Loucy (cell line): ENCODE data around the gene PLCZ1.
"Not testable (repeated sequence)": the region's sequence is repeated elsewhere in the genome, so short reads cannot be mapped to it uniquely, and the experiment has no call there.

Source experiments
- H2AFZ ChIP-seq: fragments of 200-600 bp; sonication (generic); 2 replicates; pipeline ENCODE4 v1.6.0; 2016; ENCODE audit warnings: antibody characterized with exemption, mild to moderate bottlenecking, low read length, moderate library complexity
- H3F3A ChIP-seq: fragments of 200-600 bp; 2 replicates; pipeline ENCODE4 v1.6.0; 2016; ENCODE audit warnings: antibody characterized with exemption, low read depth, mild to moderate bottlenecking
- H3K27me3 ChIP-seq: fragments of 200-600 bp; sonication (generic); 2 replicates; pipeline ENCODE4 v1.6.1; 2014; ENCODE audit warnings: low read length, mild to moderate bottlenecking; ENCODE audit not compliant: insufficient read depth, poor library complexity, severe bottlenecking
- H3K36me3 ChIP-seq: fragments of 200-600 bp; sonication (generic); 2 replicates; pipeline ENCODE4 v1.6.1; 2016; ENCODE audit warnings: low read length; ENCODE audit not compliant: insufficient read depth
- H3K4me1 ChIP-seq: fragments of 200-600 bp; sonication (generic); 2 replicates; pipeline ENCODE4 v1.5.1; 2014; ENCODE audit warnings: low read length, mild to moderate bottlenecking; ENCODE audit not compliant: insufficient read depth, poor library complexity, severe bottlenecking
- H3K4me2 ChIP-seq: fragments of 200-600 bp; sonication (generic); 2 replicates; pipeline ENCODE4 v1.6.0; 2014; ENCODE audit warnings: antibody characterized with exemption, low read length, low read depth, mild to moderate bottlenecking; ENCODE audit not compliant: poor library complexity, severe bottlenecking
- H3K4me3 ChIP-seq: fragments of 200-600 bp; sonication (generic); 2 replicates; pipeline ENCODE4 v1.5.1; 2014; ENCODE audit warnings: low read length, mild to moderate bottlenecking, mixed read lengths; ENCODE audit not compliant: poor library complexity, severe bottlenecking
- H3K79me2 ChIP-seq: fragments of 200-600 bp; sonication (generic); 2 replicates; pipeline ENCODE4 v1.6.1; 2014; ENCODE audit warnings: low read length; ENCODE audit not compliant: insufficient read depth
- H3K9ac ChIP-seq: fragments of 200-600 bp; sonication (generic); 2 replicates; pipeline ENCODE4 v1.6.0; 2014; ENCODE audit warnings: mild to moderate bottlenecking, low read depth, low read length, moderate library complexity; ENCODE audit not compliant: poor library complexity, severe bottlenecking
- H3K9me2 ChIP-seq: fragments of 200-600 bp; sonication (generic); replicated peaks from 2 replicates; pipeline ENCODE4 v1.6.1; 2016; ENCODE audit warnings: low read depth, low read length, mixed read lengths
- H3K9me3 ChIP-seq: fragments of 200-600 bp; sonication (generic); 2 replicates; pipeline ENCODE4 v1.6.1; 2014; ENCODE audit warnings: mild to moderate bottlenecking, antibody characterized with exemption, low read length, low read depth; ENCODE audit not compliant: insufficient read depth
- H4K20me1 ChIP-seq: fragments of 200-600 bp; sonication (generic); 2 replicates; pipeline ENCODE4 v1.6.0; 2014; ENCODE audit warnings: antibody characterized with exemption, low read length, mild to moderate bottlenecking; ENCODE audit not compliant: insufficient read depth, poor library complexity, severe bottlenecking
- EZH2phosphoT487 ChIP-seq: fragments of 200-600 bp; IDR thresholded peaks from 2 replicates; pipeline ENCODE4 v1.6.1; 2018; ENCODE audit warnings: antibody characterized with exemption, mild to moderate bottlenecking, moderate library complexity, borderline replicate concordance
- TF ChIP-seq, protein P1 (sequence below): fragments of 200-600 bp; sonication (generic); conservative IDR thresholded peaks from 2 replicates; pipeline ENCODE4 v1.5.1; 2014; ENCODE audit warnings: mild to moderate bottlenecking, antibody characterized with exemption, low read length

The PLCZ1 gene

GRCh38 chr12:18737819-18738218 is at the start of gene PLCZ1, which contains the start of gene CAPZA3:
PLCZ1 (minus strand) TSS chr12:18738012; CDS start chr12:18737371, 641 bp downstream.
CAPZA3 (plus strand) TSS chr12:18738119; CDS start chr12:18738269, 150 bp downstream.
- Histone ChIP-seq H3K9ac (no peak within 1 kb of the TSS), H3F3A (no peaks in the 10 kb centered on the region), H3K36me3 (no peaks in the 10 kb centered on the region), H3K9me2 (no peaks in the 10 kb centered on the region), H3K4me2 (no peak within 1 kb of the TSS), H3K9me3 (no peaks in the 10 kb centered on the region), H2AFZ (no peak within 1 kb of the TSS), H3K4me1 (no peaks in the 10 kb centered on the region), H3K4me3 (no peak within 1 kb of the TSS), H3K79me2 (no peaks in the 10 kb centered on the region), H3K27me3 (no peaks in the 10 kb centered on the region), H4K20me1 (no peaks in the 10 kb centered on the region)
- no peak for TF ChIP-seq EZH2phosphoT487
- TF ChIP-seq, protein P1, sequence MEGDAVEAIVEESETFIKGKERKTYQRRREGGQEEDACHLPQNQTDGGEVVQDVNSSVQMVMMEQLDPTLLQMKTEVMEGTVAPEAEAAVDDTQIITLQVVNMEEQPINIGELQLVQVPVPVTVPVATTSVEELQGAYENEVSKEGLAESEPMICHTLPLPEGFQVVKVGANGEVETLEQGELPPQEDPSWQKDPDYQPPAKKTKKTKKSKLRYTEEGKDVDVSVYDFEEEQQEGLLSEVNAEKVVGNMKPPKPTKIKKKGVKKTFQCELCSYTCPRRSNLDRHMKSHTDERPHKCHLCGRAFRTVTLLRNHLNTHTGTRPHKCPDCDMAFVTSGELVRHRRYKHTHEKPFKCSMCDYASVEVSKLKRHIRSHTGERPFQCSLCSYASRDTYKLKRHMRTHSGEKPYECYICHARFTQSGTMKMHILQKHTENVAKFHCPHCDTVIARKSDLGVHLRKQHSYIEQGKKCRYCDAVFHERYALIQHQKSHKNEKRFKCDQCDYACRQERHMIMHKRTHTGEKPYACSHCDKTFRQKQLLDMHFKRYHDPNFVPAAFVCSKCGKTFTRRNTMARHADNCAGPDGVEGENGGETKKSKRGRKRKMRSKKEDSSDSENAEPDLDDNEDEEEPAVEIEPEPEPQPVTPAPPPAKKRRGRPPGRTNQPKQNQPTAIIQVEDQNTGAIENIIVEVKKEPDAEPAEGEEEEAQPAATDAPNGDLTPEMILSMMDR, result no peak

- H3K9me3 ChIP-seq, H3K4me2 ChIP-seq, H2AFZ ChIP-seq, H3K79me2 ChIP-seq, H3K9ac ChIP-seq, H3K36me3 ChIP-seq, H3K9me2 ChIP-seq, H3K4me1 ChIP-seq, H4K20me1 ChIP-seq, H3F3A ChIP-seq, H3K4me3 ChIP-seq, H3K27me3 ChIP-seq: not testable (repeated sequence)
Measured at GRCh38 chr12:18785465-18785864, 47.7 kb upstream of the PLCZ1 start.

- no peaks in the 10 kb centered on the region for H3K36me3 ChIP-seq
- no peak overlapping the region for H3K4me2 ChIP-seq
- no peaks in the 10 kb centered on the region for H3F3A ChIP-seq
- no peaks in the 10 kb centered on the region for H3K79me2 ChIP-seq
- H3K9me2 ChIP-seq, result no peaks in the 10 kb centered on the region
- no peaks in the 10 kb centered on the region for H4K20me1 ChIP-seq
- H3K4me3 ChIP-seq, result no peak overlapping the region
- no peaks in the 10 kb centered on the region for H3K9me3 ChIP-seq
- H3K27me3 ChIP-seq, result no peaks in the 10 kb centered on the region
- H3K9ac ChIP-seq, result no peak overlapping the region
- H2AFZ ChIP-seq, result no peak overlapping the region
- no peak for TF ChIP-seq EZH2phosphoT487
- TF ChIP-seq, protein P1, result no peak
- no peaks in the 10 kb centered on the region for H3K4me1 ChIP-seq
Measured at GRCh38 chr12:18782827-18783226, 45.0 kb upstream of the PLCZ1 start.

GRCh38 chr12:18766479-18766878 is 28.7 kb upstream of the PLCZ1 start:
- H3K27me3 ChIP-seq, H3K9me3 ChIP-seq, H3K4me3 ChIP-seq, H4K20me1 ChIP-seq, H3K9me2 ChIP-seq, H3K9ac ChIP-seq, H2AFZ ChIP-seq, H3K4me1 ChIP-seq, H3F3A ChIP-seq, H3K79me2 ChIP-seq, H3K4me2 ChIP-seq, H3K36me3 ChIP-seq: not testable (repeated sequence)
